Kidney capillary endothelial cell (primary cell): Measurements from ENCODE around the gene RMND1.

Experiments
- DNase-seq: peaks from one replicate; pipeline ENCODE4 v3.0.0-alpha.2; 2018; ENCODE audit warnings: low spot score

RMND1 gene

GRCh38 chr6:151414641-151415260, 37.2 kb downstream of the RMND1 start:
- no peak for DNase-seq

- no peak for DNase-seq
These were observed 38.4 kb downstream of the RMND1 start for GRCh38 chr6:151413372-151414145.

- no peak for DNase-seq
These were observed 39.0 kb downstream of the RMND1 start for GRCh38 chr6:151412909-151413308.

GRCh38 chr6:151409679-151410078, 42.2 kb downstream of the RMND1 start:
- no peak for DNase-seq

GRCh38 chr6:151409260-151409659, 42.7 kb downstream of the RMND1 start:
- no peak for DNase-seq

GRCh38 chr6:151408858-151409257, 43.1 kb downstream of the RMND1 start:
- no peak for DNase-seq

GRCh38 chr6:151403919-151404308, 48.0 kb downstream of the RMND1 start:
- DNase-seq = no peak

- no peak for DNase-seq
These were observed 49.7 kb downstream of the RMND1 start for GRCh38 chr6:151402228-151402627.

- DNase-seq = no peak
These were observed 51.5 kb downstream of the RMND1 start for GRCh38 chr6:151400473-151400872.

- no peak for DNase-seq
These were observed 52.2 kb downstream of the RMND1 start for GRCh38 chr6:151399679-151400078.

- no peak for DNase-seq
These were observed 58.5 kb downstream of the RMND1 start for GRCh38 chr6:151393410-151393809.

GRCh38 chr6:151392427-151392826, 59.5 kb downstream of the RMND1 start:
- no peak for DNase-seq

- DNase-seq = peak; percentile 60
These were observed 60.2 kb downstream of the RMND1 start, which contains the start of gene ZBTB2 for GRCh38 chr6:151391471-151392413. Gene ZBTB2 (minus strand): TSS chr6:151391559. CDS start chr6:151373637, 17,922 bp downstream.

GRCh38 chr6:151390851-151391470, 61.0 kb downstream of the RMND1 start:
- DNase-seq = no peak

GRCh38 chr6:151390276-151390850, 61.6 kb downstream of the RMND1 start:
- peak; percentile 97 for DNase-seq

- peak; percentile 64 for DNase-seq
These were observed 62.2 kb downstream of the RMND1 start for GRCh38 chr6:151389618-151390275.

GRCh38 chr6:151388997-151389617, 62.8 kb downstream of the RMND1 start:
- DNase-seq = no peak

- no peak for DNase-seq
These were observed 63.7 kb downstream of the RMND1 start for GRCh38 chr6:151388236-151388635.

GRCh38 chr6:151387175-151387970, 64.6 kb downstream of the RMND1 start:
- DNase-seq = no peak

- no peak for DNase-seq
These were observed 66.7 kb downstream of the RMND1 start for GRCh38 chr6:151385177-151385576.
